ENCODE results near the gene DCK.

DCK gene

GRCh38 chr4:71074452-71075299, 81.2 kb downstream of the DCK start:
- H3K9ac ChIP-seq (ENCODE audit: low read length) = no peak overlapping the region
- H2AFZ ChIP-seq (ENCODE audit: low read length) = no peak overlapping the region
- H3K4me1 ChIP-seq (ENCODE audit: low read length) = no peaks in the 10 kb centered on the region
- no peaks in the 10 kb centered on the region for H3K27me3 ChIP-seq (replicated peaks; ENCODE audit: insufficient read depth, low read length)
- no peak for TF ChIP-seq EZH2phosphoT487 (IDR thresholded peaks at IDR 0.05; ENCODE audit: low read length)
- TF ChIP-seq EZH2 (optimal IDR thresholded peaks at IDR 0.05; ENCODE audit: low read depth, low read length) = no peak
- TF ChIP-seq CTCF (IDR thresholded peaks at IDR 0.05; ENCODE audit: low read length) = no peak
- H3K4me2 ChIP-seq (ENCODE audit: low read depth, low read length) = no peak overlapping the region
- no peak overlapping the region for H3K27ac ChIP-seq (ENCODE audit: low read length)
- no peaks in the 10 kb centered on the region for H3K36me3 ChIP-seq (replicated peaks; ENCODE audit: insufficient read depth, low read length)
- H4K20me1 ChIP-seq (ENCODE audit: insufficient read depth, low read length) = no peaks in the 10 kb centered on the region
- H3K79me2 ChIP-seq (ENCODE audit: low read length) = no peaks in the 10 kb centered on the region
- no peaks in the 10 kb centered on the region for H3K9me2 ChIP-seq (replicated peaks; ENCODE audit: insufficient read depth, low read length)
- no peaks in the 10 kb centered on the region for H3K9me3 ChIP-seq (replicated peaks; ENCODE audit: insufficient read depth, low read length)
- DNase-seq = no peak
- H3F3A ChIP-seq (ENCODE audit: insufficient read depth, low read length) = no peaks in the 10 kb centered on the region
- H3K4me3 ChIP-seq (ENCODE audit: low read length) = no peak overlapping the region

Measured in MM.1S (cell line).